Activated T-cell treated with anti-CD3 and anti-CD28 coated beads, Interleukin-2, amount 50 U/mL, for 48 hours (primary cell): ENCODE results near the gene AP1B1.

Experiments used
- DNase-seq, 2 experiments: peaks; one replicate each; pipeline ENCODE4 v3.0.0-alpha.2; 2020

AP1B1 gene

GRCh38 chr22:29330291-29330690 lies 58.1 kb downstream of the AP1B1 start:
- DNase-seq, result no peak

GRCh38 chr22:29329581-29329980 lies 58.8 kb downstream of the AP1B1 start:
- no peak for DNase-seq

GRCh38 chr22:29328566-29329500 lies 59.5 kb downstream of the AP1B1 start:
- DNase-seq, result no peak

- no peak for DNase-seq
These were observed 60.3 kb downstream of the AP1B1 start for GRCh38 chr22:29328055-29328454.

- DNase-seq, result no peak
These were observed 61.1 kb downstream of the AP1B1 start for GRCh38 chr22:29327089-29327764.

- DNase-seq, result no peak
These were observed 61.9 kb downstream of the AP1B1 start for GRCh38 chr22:29326481-29326880.

GRCh38 chr22:29325785-29326315 lies 62.5 kb downstream of the AP1B1 start:
- no peak for DNase-seq

- no peak for DNase-seq
These were observed 63.0 kb downstream of the AP1B1 start for GRCh38 chr22:29325356-29325755.

GRCh38 chr22:29323641-29324040 lies 64.7 kb downstream of the AP1B1 start:
- DNase-seq, result no peak

GRCh38 chr22:29320546-29320945 lies 67.8 kb downstream of the AP1B1 start:
- DNase-seq, result no peak

- DNase-seq, result no peak
These were observed 69.3 kb downstream of the AP1B1 start for GRCh38 chr22:29319072-29319471.

GRCh38 chr22:29317827-29318454 lies 70.4 kb downstream of the AP1B1 start:
- no peak for DNase-seq

GRCh38 chr22:29316141-29316828 lies 72.1 kb downstream of the AP1B1 start:
- no peak for DNase-seq

GRCh38 chr22:29315286-29316140 lies 72.9 kb downstream of the AP1B1 start, which contains the start of gene RASL10A:
RASL10A (minus strand) TSS chr22:29315697; CDS start chr22:29315246, 451 bp downstream.
- DNase-seq, result peak; percentile 22 to 35

GRCh38 chr22:29314537-29315285 lies 73.7 kb downstream of the AP1B1 start:
- DNase-seq, result peak in 1 of 2 experiments; percentile 34

- DNase-seq, result no peak
These were observed 74.5 kb downstream of the AP1B1 start for GRCh38 chr22:29313576-29314466.

- DNase-seq, result peak; percentile 61 to 68
These were observed 75.2 kb downstream of the AP1B1 start for GRCh38 chr22:29313126-29313575.

GRCh38 chr22:29312218-29313125 lies 75.9 kb downstream of the AP1B1 start:
- peak in 1 of 2 experiments; percentile 24 for DNase-seq
